Endodermal cell (in vitro differentiated cells): ENCODE results near the gene RRP1. TPM values are rescaled to one million over a fixed set of nuclear protein-coding genes. Genes with fewer than 3 reads are reported as not detected.

Experiments
- DNase-seq: peaks from one replicate; pipeline ENCODE4 v3.0.0-alpha.2; 2017
- H3K27ac ChIP-seq: 2 replicates; pipeline ENCODE4 v1.5.1; 2013; ENCODE audit warnings: mild to moderate bottlenecking, low read depth, low read length, moderate library complexity
- H3K27me3 ChIP-seq: 2 replicates; pipeline ENCODE4 v1.6.1; 2013; ENCODE audit warnings: mild to moderate bottlenecking, low read length, moderate library complexity; ENCODE audit not compliant: insufficient read depth, control insufficient read depth, poor library complexity, severe bottlenecking
- H3K36me3 ChIP-seq: 2 replicates; pipeline ENCODE4 v1.7.0; 2013; ENCODE audit warnings: mild to moderate bottlenecking, low read length, moderate library complexity; ENCODE audit not compliant: control insufficient read depth, insufficient read depth
- H3K4me1 ChIP-seq: one replicate; pipeline ENCODE4 v1.7.0; 2013; ENCODE audit warnings: low read length; ENCODE audit not compliant: control insufficient read depth, insufficient read depth
- H3K4me3 ChIP-seq: 2 replicates; pipeline ENCODE4 v1.5.1; 2013; ENCODE audit warnings: mild to moderate bottlenecking, low read length, moderate library complexity
- H3K9ac ChIP-seq: 2 replicates; pipeline ENCODE4 v1.6.1; 2013; ENCODE audit warnings: mild to moderate bottlenecking, low read length, moderate library complexity; ENCODE audit not compliant: poor library complexity, severe bottlenecking; ENCODE audit errors: extremely low read depth
- H3K9me3 ChIP-seq: 2 replicates; pipeline ENCODE4 v1.6.1; 2013; ENCODE audit warnings: mild to moderate bottlenecking, low read length, moderate library complexity; ENCODE audit not compliant: control insufficient read depth
- H3K27ac Mint-ChIP-seq: 2 replicates; pipeline ENCODE4 v1.8.0; 2020; ENCODE audit warnings: mixed read lengths
- H3K27me3 Mint-ChIP-seq: 2 replicates; pipeline ENCODE4 v1.8.0; 2021; ENCODE audit warnings: mild to moderate bottlenecking, mixed read lengths; ENCODE audit not compliant: insufficient read depth
- H3K36me3 Mint-ChIP-seq: 2 replicates; pipeline ENCODE4 v1.8.0; 2020; ENCODE audit warnings: low read depth, mixed read lengths
- H3K4me1 Mint-ChIP-seq: 2 replicates; pipeline ENCODE4 v1.8.0; 2020; ENCODE audit warnings: mixed read lengths
- H3K4me3 Mint-ChIP-seq: 2 replicates; pipeline ENCODE4 v1.8.0; 2020; ENCODE audit warnings: mild to moderate bottlenecking, moderate library complexity, mixed read lengths
- H3K9me3 Mint-ChIP-seq: 2 replicates; pipeline ENCODE4 v1.8.0; 2020; ENCODE audit warnings: mild to moderate bottlenecking, mixed read lengths
- CTCF ChIP-seq: fragments of 200-600 bp; sonication (generic); conservative IDR thresholded peaks from 2 replicates; pipeline ENCODE4 v1.5.0; 2021; ENCODE audit warnings: antibody characterized with exemption, mild to moderate bottlenecking
- WGBS, 2 experiments: methylation state at CpG; one replicate each; pipeline versions ENCODE4 v1.1.5 to v1.1.7; 2013; ENCODE audit warnings: missing lambda C conversion rate in 2 of 2, mixed read lengths in 1 of 2; ENCODE audit not compliant: insufficient coverage in 1 of 2, insufficient read length in 1 of 2; 5-methylcytosine and 5-hydroxymethylcytosine counted together
- total RNA-seq, 2 donors: library from RNA; stranded (reverse); fragmentation: NEBNext Ultra II Directional in 1 of 2; extraction: Animal tissue kit (Norgen Biotek cat#: 25700) in 1 of 2; gene quantifications; 2 replicates in 1 of 2; 3 replicates in 1 of 2; pipeline ENCODE4 v1.2.1, GENCODE V29; 2021

The RRP1 gene
- total RNA-seq, 2 donors from 2014 or later: 36.4 to 36.7 TPM

- Histone ChIP-seq H3K4me1 (peaks cover 3% of the 10 kb centered on the region), H3K36me3 (peaks cover 29% of the 10 kb centered on the region), H3K27me3 (no peaks in the 10 kb centered on the region), H3K27ac (no peak overlapping the region), H3K9me3 (no peaks in the 10 kb centered on the region), H3K4me3 (no peak overlapping the region), H3K9ac (no peak overlapping the region)
- no peak overlapping the region for H3K27ac Mint-ChIP-seq
- DNase-seq: no peak
- no peak overlapping the region for H3K4me3 Mint-ChIP-seq
- H3K9me3 Mint-ChIP-seq: no peaks in the 10 kb centered on the region
- WGBS, 2 experiments: 96 to 97% methylated on average over 18 to 21 of the region's 21 CpGs
- no peaks in the 10 kb centered on the region for H3K4me1 Mint-ChIP-seq
- no peak for TF ChIP-seq CTCF
- H3K27me3 Mint-ChIP-seq: no peaks in the 10 kb centered on the region
- H3K36me3 Mint-ChIP-seq: peaks cover 33% of the 10 kb centered on the region
Observed at GRCh38 chr21:43806017-43806710, 16.8 kb downstream of the RRP1 start.

- peaks cover 2% of the 10 kb centered on the region for H3K4me1 Mint-ChIP-seq
- peaks cover 15% of the 10 kb centered on the region for H3K36me3 Mint-ChIP-seq
- TF ChIP-seq CTCF: no peak
- Histone ChIP-seq H3K27ac (no peak overlapping the region), H3K27me3 (no peaks in the 10 kb centered on the region), H3K9me3 (no peaks in the 10 kb centered on the region), H3K4me1 (peaks cover 5% of the 10 kb centered on the region), H3K9ac (no peak overlapping the region), H3K4me3 (no peak overlapping the region), H3K36me3 (peaks cover 13% of the 10 kb centered on the region)
- H3K4me3 Mint-ChIP-seq: no peak overlapping the region
- DNase-seq: no peak
- WGBS, 2 experiments: 88 to 98% methylated on average over 14 to 18 of the region's 18 CpGs
- no peaks in the 10 kb centered on the region for H3K27me3 Mint-ChIP-seq
- H3K27ac Mint-ChIP-seq: no peak overlapping the region
- H3K9me3 Mint-ChIP-seq: no peaks in the 10 kb centered on the region
Observed at GRCh38 chr21:43808367-43808766, 19.0 kb downstream of the RRP1 start.

GRCh38 chr21:43808832-43809251 lies 19.5 kb downstream of the RRP1 start:
- H3K36me3 Mint-ChIP-seq: peaks cover 12% of the 10 kb centered on the region
- 91 to 92% methylated on average over 21 to 22 of the region's 22 CpGs for WGBS, 2 experiments
- H3K27ac Mint-ChIP-seq: no peak overlapping the region
- Histone ChIP-seq H3K27me3 (no peaks in the 10 kb centered on the region), H3K4me1 (peaks cover 5% of the 10 kb centered on the region), H3K9me3 (no peaks in the 10 kb centered on the region), H3K4me3 (no peak overlapping the region), H3K27ac (no peak overlapping the region), H3K36me3 (peaks cover 13% of the 10 kb centered on the region), H3K9ac (no peak overlapping the region)
- H3K9me3 Mint-ChIP-seq: no peaks in the 10 kb centered on the region
- H3K27me3 Mint-ChIP-seq: no peaks in the 10 kb centered on the region
- no peak for TF ChIP-seq CTCF
- no peak overlapping the region for H3K4me3 Mint-ChIP-seq
- peaks cover 2% of the 10 kb centered on the region for H3K4me1 Mint-ChIP-seq
- no peak for DNase-seq
